PFSK-1 (cell line): ENCODE measurements around the gene SNRNP27.

Experiments used
- POLR2AphosphoS5 ChIP-seq: IDR thresholded peaks from 2 replicates; pipeline ENCODE4 v1.6.1; 2012; ENCODE audit warnings: low read depth, mild to moderate bottlenecking, control low read depth, low read length, moderate library complexity
- TF ChIP-seq, protein P1 (sequence below), 2 experiments: IDR thresholded peaks; 2 replicates each; pipeline versions ENCODE4 v1.6.1 to v1.8.0; 2011 to 2012; ENCODE audit warnings: low read depth in 2 of 2, low read length in 2 of 2, control low read depth in 1 of 2, inconsistent platforms in 1 of 2, mild to moderate bottlenecking in 1 of 2, moderate library complexity in 1 of 2; ENCODE audit not compliant: insufficient read depth in 1 of 2

DNA sequence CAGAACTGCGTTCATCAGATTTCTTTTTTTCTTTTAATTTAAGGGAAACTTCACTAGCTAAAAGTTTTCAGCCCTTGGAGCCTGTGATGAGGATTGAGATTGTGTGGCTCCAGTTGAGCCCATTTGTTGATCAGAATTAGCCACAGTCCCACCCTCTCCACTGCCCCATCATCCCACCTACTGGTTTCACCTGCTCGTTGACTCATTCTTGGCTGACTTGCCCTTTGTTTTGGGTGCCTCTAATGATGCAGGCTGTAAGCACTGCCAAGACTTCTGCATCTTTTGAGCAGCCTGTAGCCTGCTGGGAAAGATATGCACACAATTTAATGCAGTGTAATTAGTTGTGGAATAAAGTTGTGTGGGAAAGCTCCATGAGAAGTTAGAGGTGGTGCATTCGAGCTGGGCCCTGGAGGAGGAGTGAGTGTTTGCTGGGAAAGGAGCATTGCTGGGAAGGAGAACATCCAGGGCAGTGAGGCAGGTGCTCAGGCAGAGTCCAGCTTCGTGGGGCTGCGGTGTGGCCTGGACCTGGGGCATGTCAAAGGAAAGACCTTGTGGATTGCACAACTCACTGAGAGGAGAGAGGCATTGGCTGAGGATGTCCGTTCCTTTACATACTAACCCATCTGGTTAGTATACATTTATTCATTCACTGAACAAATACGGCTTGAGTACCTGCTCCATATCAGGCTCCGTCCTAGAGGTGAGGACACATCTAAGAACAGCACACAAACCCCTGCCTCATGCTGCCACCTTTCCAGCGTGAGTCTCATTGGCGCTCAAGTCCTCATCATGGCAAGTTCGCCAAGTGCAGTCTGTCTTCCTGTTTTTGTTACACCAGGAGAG, 49.5 kb downstream of the SNRNP27 start:
- TF ChIP-seq POLR2AphosphoS5, result no peak
- TF ChIP-seq, protein P1, sequence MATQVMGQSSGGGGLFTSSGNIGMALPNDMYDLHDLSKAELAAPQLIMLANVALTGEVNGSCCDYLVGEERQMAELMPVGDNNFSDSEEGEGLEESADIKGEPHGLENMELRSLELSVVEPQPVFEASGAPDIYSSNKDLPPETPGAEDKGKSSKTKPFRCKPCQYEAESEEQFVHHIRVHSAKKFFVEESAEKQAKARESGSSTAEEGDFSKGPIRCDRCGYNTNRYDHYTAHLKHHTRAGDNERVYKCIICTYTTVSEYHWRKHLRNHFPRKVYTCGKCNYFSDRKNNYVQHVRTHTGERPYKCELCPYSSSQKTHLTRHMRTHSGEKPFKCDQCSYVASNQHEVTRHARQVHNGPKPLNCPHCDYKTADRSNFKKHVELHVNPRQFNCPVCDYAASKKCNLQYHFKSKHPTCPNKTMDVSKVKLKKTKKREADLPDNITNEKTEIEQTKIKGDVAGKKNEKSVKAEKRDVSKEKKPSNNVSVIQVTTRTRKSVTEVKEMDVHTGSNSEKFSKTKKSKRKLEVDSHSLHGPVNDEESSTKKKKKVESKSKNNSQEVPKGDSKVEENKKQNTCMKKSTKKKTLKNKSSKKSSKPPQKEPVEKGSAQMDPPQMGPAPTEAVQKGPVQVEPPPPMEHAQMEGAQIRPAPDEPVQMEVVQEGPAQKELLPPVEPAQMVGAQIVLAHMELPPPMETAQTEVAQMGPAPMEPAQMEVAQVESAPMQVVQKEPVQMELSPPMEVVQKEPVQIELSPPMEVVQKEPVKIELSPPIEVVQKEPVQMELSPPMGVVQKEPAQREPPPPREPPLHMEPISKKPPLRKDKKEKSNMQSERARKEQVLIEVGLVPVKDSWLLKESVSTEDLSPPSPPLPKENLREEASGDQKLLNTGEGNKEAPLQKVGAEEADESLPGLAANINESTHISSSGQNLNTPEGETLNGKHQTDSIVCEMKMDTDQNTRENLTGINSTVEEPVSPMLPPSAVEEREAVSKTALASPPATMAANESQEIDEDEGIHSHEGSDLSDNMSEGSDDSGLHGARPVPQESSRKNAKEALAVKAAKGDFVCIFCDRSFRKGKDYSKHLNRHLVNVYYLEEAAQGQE (IDR thresholded peaks at IDR 0.05; ENCODE audit: insufficient read depth in 1 of 2, low read depth in 2 of 2, low read length in 2 of 2), result no peak
